OCI-LY3 (cell line): ENCODE results near the gene BHMT.

Experiments
- CTCF ChIP-seq: fragments of 200-600, 300-600 bp; sonication (generic); IDR thresholded peaks from 2 replicates; pipeline ENCODE4 v1.5.1; 2014; ENCODE audit warnings: antibody characterized with exemption, low read length, low read depth
- EZH2phosphoT487 ChIP-seq: fragments of 200-600 bp; shearing (Covaris generic); IDR thresholded peaks from 2 replicates; pipeline ENCODE4 v1.6.1; 2018; ENCODE audit warnings: antibody characterized with exemption, mixed run types, low read depth

- TF ChIP-seq CTCF: no peak
- TF ChIP-seq EZH2phosphoT487: no peak
Measured at GRCh38 chr5:79171635-79172245, 60.1 kb downstream of the BHMT start.
